Stimulated activated naive CD4-positive, alpha-beta T cell treated with Interleukin-2 at 50 U/mL for 16 hours (primary cell): ENCODE measurements around the gene UGT1A9.

ENCODE experiments used
- DNase-seq: peaks from one replicate; lab custom pipeline; 2025; lab: John Stamatoyannopoulos, UW

The UGT1A9 gene

DNA sequence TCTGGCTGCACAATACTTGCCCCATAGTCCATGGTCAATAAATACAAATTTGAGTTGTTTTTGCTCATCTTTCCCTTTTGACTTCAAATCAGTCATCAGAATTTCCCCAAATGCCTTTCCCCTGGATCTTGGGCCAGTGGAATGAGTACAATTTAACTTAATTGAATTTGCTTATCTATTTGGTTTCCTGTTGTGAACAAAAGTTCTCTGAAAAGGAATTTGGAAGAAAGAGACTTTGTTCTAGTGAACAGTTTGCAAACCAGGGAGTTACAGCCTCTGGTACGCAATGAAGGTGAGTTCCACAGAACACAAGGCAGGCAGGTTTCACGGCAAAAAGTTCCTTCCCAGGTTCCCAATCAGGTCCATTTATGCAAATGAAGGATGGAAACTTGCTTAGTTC is 87.2 kb downstream of the UGT1A9 start:
- no peak for DNase-seq

DNA sequence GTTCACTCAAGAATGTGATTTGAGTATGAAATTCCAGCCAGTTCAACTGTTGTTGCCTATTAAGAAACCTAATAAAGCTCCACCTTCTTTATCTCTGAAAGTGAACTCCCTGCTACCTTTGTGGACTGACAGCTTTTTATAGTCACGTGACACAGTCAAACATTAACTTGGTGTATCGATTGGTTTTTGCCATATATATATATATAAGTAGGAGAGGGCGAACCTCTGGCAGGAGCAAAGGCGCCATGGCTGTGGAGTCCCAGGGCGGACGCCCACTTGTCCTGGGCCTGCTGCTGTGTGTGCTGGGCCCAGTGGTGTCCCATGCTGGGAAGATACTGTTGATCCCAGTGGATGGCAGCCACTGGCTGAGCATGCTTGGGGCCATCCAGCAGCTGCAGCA is 88.3 kb downstream of the UGT1A9 start, which contains the start of gene UGT1A1:
Gene UGT1A1 (plus strand): TSS at position 228 of the 400 bp plus-strand sequence. CDS start 18 bp downstream, at position 246.
- no peak for DNase-seq

DNA sequence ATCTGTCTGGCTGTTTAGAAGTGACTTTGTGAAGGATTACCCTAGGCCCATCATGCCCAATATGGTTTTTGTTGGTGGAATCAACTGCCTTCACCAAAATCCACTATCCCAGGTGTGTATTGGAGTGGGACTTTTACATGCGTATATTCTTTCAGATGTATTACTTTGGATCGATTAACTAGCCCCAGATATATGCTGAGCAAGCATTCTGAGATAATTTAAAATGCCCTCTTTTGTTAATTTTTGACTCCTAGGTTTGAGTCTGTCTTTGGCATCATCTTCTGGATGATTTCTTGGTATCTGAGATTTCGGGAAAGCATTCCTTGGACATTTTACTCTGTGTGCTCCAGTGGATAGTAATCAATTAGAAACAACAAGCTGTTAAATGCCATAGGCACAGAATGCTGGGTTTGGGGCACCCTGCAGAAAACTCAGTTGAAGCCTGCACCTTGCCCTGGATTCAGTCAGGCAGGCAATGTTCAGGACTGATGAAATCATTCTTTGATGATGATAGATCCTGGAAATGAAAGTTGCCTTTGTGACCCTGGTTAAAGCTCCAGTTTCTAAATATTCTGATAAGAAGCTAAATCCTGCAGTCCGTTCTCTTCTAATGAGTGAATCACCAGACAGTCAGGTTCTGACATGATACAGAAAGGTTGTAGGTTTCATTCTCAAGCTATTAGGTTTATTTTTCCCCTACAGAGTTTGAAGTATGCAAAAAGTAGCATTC is 89.5 kb downstream of the UGT1A9 start:
- no peak for DNase-seq

DNA sequence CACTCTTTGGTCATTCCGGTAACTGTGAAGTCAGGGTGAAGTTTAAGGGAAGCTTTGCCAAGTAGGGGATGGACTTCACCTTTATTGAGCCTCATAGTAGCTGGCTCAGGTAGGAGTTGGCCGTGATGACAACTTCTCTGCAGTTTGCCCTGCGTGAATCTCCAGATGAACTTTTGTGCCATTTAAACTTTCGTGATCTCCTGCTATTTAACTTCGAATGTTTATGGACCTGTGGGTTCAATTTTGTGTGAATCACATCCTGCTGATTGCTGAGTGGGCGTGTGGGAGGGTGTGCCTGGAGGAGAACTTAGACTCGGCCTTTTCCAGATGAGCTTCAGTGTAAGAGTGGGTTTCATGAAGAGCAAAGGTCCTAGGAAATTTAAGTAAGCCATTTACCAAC is 92.6 kb downstream of the UGT1A9 start:
- no peak for DNase-seq

DNA sequence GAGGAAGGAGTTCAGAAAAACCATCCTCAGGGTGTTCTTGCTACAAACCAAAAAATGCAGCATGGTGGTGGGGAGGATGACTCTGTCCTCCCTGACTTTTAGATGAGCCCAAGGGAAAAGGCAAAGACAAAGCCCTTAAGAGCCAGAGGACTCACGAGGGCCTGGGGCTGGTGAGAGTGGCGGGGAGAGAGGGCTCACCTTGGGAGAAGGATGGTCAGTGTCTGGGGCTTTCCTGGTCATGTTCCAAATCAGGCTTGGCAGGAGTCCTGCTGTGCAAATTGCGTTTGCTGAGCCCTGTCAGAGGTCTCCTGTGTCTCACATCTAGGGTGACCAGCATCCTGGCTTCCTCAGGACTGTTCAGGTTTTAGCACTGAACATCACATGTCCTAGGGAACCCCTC is 93.1 kb downstream of the UGT1A9 start:
- no peak for DNase-seq

DNA sequence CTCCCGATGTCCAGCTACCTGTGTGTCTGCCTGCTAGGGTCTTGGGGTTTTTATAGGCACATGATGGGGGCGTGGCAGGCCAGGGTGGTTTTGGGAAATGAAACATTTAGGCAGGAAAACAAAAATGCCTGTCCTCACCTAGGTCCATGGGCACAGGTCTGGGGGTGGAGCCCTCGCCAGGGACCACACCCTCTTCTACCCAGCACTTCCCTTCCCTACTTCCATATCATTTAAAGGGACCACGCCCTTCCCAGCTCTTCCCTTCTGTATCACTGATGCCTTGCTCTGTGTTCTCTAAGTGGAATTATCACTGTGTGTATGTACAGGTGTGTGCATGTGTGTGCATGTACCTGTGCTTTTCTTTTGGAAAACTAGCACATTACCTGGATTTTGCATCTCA is 94.7 kb downstream of the UGT1A9 start:
- no peak for DNase-seq

DNA sequence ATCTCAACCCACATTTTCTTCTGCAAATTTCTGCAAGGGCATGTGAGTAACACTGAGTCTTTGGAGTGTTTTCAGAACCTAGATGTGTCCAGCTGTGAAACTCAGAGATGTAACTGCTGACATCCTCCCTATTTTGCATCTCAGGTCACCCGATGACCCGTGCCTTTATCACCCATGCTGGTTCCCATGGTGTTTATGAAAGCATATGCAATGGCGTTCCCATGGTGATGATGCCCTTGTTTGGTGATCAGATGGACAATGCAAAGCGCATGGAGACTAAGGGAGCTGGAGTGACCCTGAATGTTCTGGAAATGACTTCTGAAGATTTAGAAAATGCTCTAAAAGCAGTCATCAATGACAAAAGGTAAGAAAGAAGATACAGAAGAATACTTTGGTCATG is 96.4 kb downstream of the UGT1A9 start:
- DNase-seq: no peak

DNA sequence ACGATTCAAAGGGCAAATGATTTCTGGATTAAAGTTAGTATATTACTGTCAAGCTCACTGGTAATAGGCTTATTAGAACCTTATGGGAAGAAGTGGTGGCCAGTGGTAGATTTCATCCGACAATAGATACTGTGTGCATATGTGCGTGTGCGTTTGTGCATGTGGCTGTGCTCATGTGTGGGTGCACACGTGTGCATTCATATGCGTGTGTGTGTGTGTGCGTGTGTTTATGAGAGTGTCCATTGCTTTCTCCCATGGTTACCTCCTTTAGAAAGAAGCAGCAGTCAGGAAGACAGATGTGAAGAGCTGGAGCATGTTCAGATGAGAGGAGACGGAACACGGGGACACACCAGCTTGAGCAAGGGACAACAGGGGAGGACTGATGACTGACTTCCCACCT is 97.6 kb downstream of the UGT1A9 start:
- no peak for DNase-seq

DNA sequence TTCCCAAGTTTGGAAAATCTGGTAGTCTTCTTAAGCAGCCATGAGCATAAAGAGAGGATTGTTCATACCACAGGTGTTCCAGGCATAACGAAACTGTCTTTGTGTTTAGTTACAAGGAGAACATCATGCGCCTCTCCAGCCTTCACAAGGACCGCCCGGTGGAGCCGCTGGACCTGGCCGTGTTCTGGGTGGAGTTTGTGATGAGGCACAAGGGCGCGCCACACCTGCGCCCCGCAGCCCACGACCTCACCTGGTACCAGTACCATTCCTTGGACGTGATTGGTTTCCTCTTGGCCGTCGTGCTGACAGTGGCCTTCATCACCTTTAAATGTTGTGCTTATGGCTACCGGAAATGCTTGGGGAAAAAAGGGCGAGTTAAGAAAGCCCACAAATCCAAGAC is 100.5 kb downstream of the UGT1A9 start:
- no peak for DNase-seq

DNA sequence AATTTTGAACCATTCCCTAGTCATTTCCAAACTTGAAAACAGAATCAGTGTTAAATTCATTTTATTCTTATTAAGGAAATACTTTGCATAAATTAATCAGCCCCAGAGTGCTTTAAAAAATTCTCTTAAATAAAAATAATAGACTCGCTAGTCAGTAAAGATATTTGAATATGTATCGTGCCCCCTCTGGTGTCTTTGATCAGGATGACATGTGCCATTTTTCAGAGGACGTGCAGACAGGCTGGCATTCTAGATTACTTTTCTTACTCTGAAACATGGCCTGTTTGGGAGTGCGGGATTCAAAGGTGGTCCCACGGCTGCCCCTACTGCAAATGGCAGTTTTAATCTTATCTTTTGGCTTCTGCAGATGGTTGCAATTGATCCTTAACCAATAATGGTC is 100.9 kb downstream of the UGT1A9 start:
- no peak for DNase-seq

DNA sequence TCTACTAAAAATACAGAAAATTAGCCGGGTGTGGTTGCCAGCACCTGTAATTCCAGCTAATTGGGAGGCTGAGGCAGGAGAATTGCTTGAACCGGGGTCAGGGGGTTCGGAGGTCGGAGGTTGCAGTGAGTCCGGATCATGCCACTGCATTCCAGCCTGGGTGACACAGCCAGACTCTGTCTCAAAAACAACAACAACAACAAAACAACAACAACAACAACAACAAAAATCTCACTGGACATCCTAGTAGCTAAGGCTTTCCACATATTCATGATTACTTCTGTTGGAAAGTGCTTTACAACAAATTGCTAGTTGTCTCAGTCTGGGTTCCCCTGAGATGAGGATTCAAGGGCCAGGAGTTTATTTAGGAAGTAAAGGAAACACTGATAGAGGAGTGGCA is 102.2 kb downstream of the UGT1A9 start:
- DNase-seq: no peak

DNA sequence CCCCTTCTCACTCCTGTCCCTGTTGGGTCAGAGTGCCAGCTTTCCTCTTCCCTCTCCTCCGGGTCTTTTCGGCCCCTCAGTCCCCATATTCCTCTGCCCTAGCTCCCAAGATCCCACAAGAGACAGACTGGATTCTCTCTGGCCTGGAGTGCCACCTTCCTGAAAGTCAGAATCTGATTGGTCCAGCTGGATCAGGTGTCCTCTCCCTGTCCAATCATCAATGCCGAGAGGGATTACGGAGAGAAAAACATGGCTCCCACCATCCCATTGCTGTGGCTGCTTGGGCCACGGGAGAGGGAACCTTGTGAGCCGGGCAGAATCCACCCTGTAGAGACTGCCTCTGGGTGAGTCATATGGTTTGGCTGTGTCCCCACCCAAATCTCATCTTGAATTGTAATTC is 103.7 kb downstream of the UGT1A9 start:
- no peak for DNase-seq

DNA sequence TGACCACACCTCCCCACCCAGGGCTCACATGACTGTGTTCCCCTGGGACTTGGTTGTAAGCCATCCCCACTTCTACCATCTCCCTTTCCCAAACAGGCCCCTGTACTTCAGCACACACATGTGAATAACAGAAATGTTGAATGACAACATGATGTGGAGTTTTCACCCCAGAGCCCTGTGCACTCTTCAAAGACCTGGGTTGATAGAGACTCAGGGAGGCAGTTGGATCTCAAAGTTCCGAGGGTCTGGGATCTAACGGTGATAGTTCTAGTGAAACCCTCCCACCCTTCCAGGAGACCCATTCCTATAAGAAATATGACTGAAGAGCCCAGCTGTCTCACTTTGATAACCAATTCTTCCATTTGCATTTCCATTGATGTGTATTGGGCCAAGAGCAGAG is 106.3 kb downstream of the UGT1A9 start, which contains the start of gene MROH2A:
Gene MROH2A (plus strand): TSS at position 301 of the 400 bp plus-strand sequence. CDS start 1,029 bp downstream, outside the sequence.
- DNase-seq: no peak

DNA sequence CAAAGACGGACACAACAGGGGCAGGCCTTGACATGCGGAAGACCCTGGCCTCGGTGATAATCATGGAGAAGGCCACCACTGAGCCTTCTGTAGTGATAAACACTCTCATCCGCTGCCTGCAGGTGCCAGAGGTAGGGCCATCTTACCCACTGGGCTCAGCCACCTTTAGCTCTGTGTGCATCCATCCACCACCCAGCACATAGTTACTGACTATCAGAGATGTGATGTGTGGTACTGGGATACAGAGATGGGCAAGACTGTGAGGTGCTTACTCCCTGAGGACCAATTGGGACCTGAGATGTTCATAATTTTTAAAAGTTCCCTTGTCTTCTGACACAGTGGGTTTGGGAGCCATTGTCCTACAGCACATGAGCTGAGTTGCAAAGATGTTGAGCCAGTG is 108.0 kb downstream of the UGT1A9 start:
- no peak for DNase-seq

DNA sequence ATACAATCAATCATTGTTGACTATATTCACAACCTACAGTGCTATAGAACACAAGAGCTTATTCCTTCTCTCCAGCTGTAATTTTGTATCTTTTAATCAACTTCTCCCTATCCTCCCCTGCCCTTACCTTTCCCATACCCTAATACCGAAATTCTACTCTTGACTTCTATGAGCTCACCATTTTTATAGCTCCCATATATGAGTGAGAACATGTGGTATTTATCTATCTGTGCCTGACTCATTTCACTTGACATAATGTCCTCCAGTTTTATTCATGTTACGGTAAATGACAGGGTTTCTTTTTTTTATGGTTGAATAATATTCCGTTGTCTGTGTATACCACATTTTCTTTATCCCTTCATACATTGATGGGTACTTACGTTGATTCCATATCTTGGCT is 109.1 kb downstream of the UGT1A9 start:
- DNase-seq: no peak

DNA sequence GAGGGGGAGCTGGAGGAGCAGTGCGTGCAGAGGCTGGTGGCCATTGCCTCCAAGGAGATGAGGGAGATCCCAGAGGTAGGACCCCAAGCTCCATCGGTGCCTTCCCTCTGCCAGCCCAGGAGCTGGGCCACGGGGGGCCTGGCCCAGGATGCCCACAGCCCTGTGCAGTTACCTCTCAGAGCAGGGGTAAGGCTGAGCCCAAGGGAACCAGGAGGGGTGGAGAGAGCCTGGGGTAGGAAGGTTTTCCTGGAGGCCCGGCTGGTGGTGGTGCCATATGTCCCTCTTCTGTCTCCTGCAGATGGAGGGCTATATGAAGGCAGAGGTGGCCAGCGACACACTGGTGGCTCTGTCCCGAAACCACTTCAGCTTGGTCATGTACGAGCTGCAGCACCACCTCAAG is 117.9 kb downstream of the UGT1A9 start:
- no peak for DNase-seq

DNA sequence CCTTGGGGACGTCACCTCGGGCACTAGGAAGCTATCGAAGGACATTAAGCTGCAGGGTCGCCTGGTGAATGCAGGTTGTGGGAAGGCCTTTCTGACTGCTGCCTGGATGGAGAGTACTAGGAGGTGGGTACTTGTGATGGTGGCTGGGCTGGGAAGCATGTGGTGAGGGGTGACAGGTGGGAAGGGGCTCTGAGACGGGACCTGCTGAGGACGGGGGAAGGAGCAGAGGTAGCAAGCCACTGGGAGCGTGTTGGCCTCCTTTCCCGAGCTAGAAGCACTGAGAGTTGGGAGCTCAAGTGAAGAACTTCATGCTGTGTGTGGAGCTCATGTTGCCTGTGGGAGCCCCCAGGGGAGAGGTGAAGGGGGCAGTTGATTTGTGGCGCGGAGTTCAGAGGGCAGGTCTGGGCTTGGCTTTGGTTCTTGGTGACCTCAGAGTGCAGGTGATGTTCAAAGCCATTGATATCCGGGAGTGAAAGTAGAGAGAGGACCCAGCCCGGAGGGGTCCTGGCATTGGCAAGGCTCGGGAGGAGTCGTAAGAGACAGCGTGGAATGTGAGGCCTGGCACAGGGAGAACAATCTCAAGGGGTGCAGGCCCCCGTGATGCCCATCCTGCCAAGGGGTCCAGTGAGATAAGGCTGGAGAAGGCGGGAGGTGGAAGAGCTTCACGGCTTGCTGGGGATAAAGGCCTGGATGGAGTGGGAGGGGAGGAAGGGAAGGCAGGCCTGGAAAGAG is 119.6 kb downstream of the UGT1A9 start:
- no peak for DNase-seq

DNA sequence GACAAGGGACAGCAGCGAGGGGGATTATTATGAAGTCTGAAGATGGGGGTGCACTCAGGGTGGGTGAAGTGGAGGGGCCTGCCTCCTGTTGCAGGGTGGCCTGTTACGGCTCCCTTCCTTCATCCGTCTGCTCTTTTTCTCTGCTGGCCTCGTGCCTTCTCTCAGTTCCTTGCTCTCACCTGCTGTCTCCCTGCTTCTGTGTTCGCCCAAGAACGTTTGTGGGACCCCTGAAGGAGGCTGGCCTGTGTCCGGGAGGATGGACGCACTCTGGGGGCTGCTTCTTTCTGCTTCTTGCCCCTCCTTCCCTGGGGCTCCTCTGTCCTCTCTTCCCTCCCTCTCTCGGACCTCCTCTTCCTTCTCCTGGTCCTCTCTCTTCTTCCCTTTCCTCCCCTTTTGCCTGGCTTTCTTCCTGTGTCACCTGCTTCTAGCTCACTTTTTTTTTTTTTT is 120.2 kb downstream of the UGT1A9 start:
- no peak for DNase-seq

DNA sequence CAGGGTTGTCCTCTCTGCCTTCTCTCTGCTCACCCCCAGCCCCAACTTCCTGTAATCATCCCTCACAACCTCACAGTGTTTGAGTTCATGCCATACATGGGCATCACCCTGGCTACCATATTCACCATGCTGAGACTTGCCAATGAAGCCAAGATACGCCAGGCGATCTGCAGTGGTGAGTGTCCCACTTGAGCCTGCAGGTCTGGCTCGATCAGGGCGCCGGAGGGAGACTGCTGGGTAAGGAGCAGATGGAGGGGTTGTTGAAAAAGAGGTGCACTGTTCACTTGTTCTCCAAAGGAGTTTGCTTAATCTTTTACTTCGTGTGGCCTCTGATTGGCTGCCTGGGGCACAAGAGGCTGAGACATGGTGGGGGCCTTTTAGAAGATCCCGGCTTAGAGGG is 121.0 kb downstream of the UGT1A9 start:
- DNase-seq: no peak

DNA sequence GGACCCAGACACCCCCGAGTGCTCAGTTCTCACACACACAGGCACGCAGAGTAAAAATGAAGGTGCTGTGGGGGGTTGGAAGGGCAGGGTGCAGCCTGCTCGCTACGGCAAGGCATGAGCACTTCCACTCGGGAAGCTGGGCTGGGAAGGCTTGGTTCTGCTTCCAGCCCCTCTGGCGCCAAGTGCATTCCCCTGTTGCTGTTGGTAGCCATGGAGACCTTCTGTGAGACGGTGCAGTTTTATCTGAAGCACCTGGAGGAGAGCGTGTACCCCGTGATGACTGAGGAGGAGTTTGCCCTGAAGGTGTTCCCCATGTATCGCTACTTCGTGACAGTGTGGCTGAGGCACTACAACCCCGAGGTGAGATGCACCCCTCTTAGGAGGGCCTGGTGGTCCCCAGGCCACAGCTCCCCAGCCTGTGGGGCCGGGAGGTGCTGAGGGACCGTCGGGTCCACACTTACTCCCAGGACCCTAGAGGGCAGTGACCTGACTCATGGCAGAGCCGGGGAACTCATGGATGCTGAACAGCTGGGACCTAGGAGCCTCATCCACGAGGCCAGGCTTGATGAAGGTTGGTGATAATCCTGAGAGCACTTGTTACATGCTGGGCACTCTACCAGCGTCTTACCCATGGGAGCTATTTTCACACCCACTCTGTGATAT is 121.9 kb downstream of the UGT1A9 start:
- no peak for DNase-seq

DNA sequence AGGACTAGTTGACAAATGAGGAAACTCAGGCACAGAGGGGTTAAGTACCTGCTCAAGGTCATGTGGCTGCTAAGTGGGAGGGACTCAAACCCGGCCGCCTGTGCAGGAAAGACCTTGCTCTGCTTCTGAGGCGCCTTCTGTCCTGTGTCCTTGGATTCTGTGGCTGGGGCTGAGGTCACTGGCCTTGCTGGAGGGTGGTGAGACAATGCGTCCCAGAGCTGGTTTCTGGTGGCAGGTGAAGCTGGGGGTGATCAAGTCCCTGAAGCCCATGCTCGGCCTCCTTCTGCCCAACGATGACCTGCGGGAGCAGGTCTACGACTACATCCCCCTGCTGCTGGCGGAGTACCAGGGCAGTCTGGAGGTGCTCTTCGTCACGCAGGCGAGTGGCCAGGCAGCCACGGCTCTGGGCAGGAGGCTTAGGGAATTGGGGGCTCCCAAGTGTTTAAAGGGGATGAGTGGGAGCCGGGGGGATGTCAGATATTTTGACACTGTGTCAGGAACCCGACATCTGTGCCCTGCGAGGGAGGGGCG is 122.5 kb downstream of the UGT1A9 start:
- no peak for DNase-seq

DNA sequence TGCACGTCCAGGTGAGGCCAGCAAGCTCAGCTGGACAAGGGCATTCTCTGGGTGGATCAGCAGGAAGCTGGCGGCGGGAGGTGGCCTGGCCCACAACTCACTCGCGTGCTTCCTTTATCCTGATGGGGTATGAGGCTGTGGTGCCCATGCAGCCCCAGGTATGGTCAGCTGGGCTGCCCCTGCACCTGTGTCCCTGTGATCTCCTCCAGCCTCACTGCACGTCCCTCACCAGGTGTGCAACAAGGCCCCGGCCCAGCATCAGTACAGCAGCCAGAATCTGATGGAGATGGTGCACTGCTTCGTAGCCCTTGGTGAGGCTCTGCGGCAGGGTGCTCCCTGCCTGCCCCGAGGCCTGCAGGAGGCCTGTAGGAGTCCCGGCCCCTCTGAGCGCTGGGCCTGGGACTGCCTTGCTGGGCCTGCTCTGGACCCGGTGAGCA is 124.1 kb downstream of the UGT1A9 start:
- no peak for DNase-seq

DNA sequence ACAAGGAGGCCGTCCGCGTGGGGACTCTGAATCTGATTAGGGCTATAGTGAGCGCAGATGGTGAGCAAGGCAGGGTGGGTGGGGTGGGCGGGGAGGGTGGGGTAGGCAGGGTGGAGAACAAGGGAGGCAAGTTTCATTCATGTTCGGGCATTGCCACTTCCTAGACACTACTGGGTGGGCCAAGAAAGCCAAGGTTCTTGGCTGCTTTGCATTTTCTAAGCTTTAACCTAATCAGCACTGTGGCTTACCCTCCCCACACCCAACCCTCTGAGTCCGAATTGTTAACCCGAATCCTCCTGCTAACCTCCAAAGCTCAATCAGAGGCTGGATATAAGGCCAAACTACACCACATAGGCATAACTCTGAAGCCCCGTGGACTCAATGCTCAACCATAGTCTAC is 124.6 kb downstream of the UGT1A9 start:
- DNase-seq: no peak
